Measurements from ENCODE around the gene MED29.

MED29 gene

GRCh38 chr19:39390751-39391437 lies at the start of gene MED29, which contains the start of gene PAF1:
Gene MED29 (plus strand): TSS chr19:39391378. CDS start chr19:39391423, 45 bp downstream.
Gene PAF1 (minus strand): TSS chr19:39391106. CDS start chr19:39390864, 242 bp downstream.
- peak; percentile 100 for DNase-seq (ENCODE audit: low read depth)
- H3K4me3 ChIP-seq (ENCODE audit: low read depth, low read length), result peak within 1 kb of the TSS; percentile 89
- TF ChIP-seq, protein P1, sequence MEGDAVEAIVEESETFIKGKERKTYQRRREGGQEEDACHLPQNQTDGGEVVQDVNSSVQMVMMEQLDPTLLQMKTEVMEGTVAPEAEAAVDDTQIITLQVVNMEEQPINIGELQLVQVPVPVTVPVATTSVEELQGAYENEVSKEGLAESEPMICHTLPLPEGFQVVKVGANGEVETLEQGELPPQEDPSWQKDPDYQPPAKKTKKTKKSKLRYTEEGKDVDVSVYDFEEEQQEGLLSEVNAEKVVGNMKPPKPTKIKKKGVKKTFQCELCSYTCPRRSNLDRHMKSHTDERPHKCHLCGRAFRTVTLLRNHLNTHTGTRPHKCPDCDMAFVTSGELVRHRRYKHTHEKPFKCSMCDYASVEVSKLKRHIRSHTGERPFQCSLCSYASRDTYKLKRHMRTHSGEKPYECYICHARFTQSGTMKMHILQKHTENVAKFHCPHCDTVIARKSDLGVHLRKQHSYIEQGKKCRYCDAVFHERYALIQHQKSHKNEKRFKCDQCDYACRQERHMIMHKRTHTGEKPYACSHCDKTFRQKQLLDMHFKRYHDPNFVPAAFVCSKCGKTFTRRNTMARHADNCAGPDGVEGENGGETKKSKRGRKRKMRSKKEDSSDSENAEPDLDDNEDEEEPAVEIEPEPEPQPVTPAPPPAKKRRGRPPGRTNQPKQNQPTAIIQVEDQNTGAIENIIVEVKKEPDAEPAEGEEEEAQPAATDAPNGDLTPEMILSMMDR (IDR thresholded peaks at IDR 0.05; ENCODE audit: insufficient read depth, low read depth, low read length, missing control alignments), result peak; percentile 13

- TF ChIP-seq, protein P1 (IDR thresholded peaks at IDR 0.05; ENCODE audit: insufficient read depth, low read depth, low read length, missing control alignments), result peak; percentile 72
- H3K4me3 ChIP-seq (ENCODE audit: low read depth, low read length), result peak within 1 kb of the TSS; percentile 96
- DNase-seq (ENCODE audit: low read depth), result peak; percentile 100
Observed at GRCh38 chr19:39341719-39342604, 49.2 kb upstream of the MED29 start, which contains the start of gene SAMD4B. Gene SAMD4B (plus strand): TSS chr19:39342421. CDS start chr19:39356894, 14,473 bp downstream.

GRCh38 chr19:39342647-39343305 lies 48.4 kb upstream of the MED29 start:
- peak overlapping the region; percentile 90 for H3K4me3 ChIP-seq (ENCODE audit: low read depth, low read length)
- TF ChIP-seq, protein P1 (IDR thresholded peaks at IDR 0.05; ENCODE audit: insufficient read depth, low read depth, low read length, missing control alignments), result no peak
- no peak for DNase-seq (ENCODE audit: low read depth)

GRCh38 chr19:39345956-39346355 lies 45.2 kb upstream of the MED29 start:
- DNase-seq (ENCODE audit: low read depth), result no peak
- H3K4me3 ChIP-seq (ENCODE audit: low read depth, low read length), result no peak overlapping the region
- TF ChIP-seq, protein P1 (IDR thresholded peaks at IDR 0.05; ENCODE audit: insufficient read depth, low read depth, low read length, missing control alignments), result no peak

- H3K4me3 ChIP-seq (ENCODE audit: low read depth, low read length), result no peak overlapping the region
- TF ChIP-seq, protein P1 (IDR thresholded peaks at IDR 0.05; ENCODE audit: insufficient read depth, low read depth, low read length, missing control alignments), result no peak
- DNase-seq (ENCODE audit: low read depth), result no peak
Observed at GRCh38 chr19:39347332-39348164, 43.6 kb upstream of the MED29 start.

GRCh38 chr19:39349326-39349725 lies 41.9 kb upstream of the MED29 start:
- DNase-seq (ENCODE audit: low read depth), result no peak
- TF ChIP-seq, protein P1 (IDR thresholded peaks at IDR 0.05; ENCODE audit: insufficient read depth, low read depth, low read length, missing control alignments), result no peak
- no peak overlapping the region for H3K4me3 ChIP-seq (ENCODE audit: low read depth, low read length)
